GM08714 (cell line): Measurements from ENCODE around the gene KDF1.

Experiments used
- H3K4me3 ChIP-seq: fragments of 200-500 bp; sonication (Bioruptor generic); 2 replicates; pipeline ENCODE4 v1.5.1; 2014; ENCODE audit warnings: mild to moderate bottlenecking, low read length, inconsistent platforms
- ZNF274 ChIP-seq: IDR thresholded peaks from 2 replicates; pipeline ENCODE4 v1.6.1; 2012; ENCODE audit warnings: mild to moderate bottlenecking, low read depth, low read length

KDF1 gene, protein sequence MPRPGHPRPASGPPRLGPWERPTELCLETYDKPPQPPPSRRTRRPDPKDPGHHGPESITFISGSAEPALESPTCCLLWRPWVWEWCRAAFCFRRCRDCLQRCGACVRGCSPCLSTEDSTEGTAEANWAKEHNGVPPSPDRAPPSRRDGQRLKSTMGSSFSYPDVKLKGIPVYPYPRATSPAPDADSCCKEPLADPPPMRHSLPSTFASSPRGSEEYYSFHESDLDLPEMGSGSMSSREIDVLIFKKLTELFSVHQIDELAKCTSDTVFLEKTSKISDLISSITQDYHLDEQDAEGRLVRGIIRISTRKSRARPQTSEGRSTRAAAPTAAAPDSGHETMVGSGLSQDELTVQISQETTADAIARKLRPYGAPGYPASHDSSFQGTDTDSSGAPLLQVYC

DNA sequence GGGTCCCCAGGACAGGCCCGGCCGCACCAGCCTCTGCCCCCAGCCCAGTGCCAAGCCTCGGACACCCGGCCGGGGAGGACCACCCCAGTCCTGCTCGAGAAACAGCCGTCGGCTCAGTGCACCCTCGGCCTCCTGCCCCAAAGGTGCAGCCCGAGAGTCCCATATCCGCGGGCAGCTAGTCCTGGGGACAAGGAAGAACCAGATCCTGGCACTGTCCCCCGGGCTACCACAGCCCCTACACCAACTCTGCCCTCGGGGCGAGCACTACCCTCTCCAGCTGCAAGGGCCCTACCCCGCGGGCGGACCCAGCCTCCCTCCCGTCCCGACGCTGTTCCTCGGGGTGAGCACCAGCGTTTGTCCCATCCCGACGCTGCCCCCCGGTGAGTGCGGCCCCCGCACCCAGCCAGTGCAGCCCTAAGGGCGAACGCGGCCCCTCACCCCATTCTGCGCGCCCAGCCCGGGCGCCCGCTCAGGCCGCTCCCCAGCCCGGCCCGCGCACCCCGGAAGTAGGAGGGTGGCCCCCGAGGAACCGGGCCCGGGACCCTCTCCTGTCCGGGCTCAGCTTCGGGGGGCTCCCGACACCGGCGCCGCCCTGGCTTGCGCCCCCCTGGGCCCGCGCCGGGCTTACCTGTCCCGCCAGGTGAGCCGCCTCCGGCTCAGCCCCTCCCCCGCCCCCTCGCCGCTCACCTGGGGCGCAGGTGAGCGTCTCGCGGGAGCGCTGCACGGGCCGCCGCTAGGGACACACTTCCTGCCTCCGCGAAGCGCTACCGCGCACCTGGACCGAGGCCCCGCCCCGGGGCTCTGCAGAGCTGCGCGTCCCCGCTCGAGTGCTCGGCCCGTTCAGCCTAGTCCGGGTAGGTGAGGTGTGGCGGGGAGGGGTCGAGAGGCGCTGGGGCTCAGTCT is at the start of gene KDF1:
TSS of gene KDF1 (minus strand) at position 747 of the 903 bp plus-strand sequence. CDS start 8,088 bp downstream, outside the sequence.
- TF ChIP-seq ZNF274, result no peak
- peak within 1 kb of the TSS; percentile 39; the same call in 1 of the 2 replicates for H3K4me3 ChIP-seq

DNA sequence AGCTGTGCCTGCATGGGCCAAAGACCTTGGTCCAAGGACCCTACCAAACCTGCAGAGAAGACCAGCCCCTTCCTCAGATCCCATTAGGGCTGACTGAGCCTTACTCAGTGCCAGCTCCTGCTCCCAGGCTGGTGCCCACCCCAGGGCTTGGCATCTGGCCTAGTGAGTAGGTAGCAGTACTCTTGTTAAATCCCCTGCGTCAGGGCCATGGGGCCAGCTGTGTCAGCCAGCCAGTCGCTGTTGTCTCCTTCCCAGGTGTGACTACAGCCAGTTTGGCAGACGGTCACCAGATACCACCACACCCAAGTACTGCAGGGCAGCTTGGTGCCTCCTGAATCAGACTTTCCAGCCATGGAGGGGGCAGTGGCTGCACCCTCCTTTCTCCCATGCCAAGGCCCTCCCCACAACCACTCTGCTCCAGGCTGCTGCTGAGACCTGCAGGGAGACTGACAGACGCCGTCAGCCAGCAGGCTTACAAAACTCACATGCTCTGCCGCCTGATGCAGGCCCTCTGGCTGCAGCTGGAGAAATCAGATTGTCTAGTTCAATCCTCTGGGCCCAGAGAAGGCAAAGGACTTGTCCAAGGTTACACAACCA is 49.4 kb upstream of the KDF1 start:
- TF ChIP-seq ZNF274, result no peak

DNA sequence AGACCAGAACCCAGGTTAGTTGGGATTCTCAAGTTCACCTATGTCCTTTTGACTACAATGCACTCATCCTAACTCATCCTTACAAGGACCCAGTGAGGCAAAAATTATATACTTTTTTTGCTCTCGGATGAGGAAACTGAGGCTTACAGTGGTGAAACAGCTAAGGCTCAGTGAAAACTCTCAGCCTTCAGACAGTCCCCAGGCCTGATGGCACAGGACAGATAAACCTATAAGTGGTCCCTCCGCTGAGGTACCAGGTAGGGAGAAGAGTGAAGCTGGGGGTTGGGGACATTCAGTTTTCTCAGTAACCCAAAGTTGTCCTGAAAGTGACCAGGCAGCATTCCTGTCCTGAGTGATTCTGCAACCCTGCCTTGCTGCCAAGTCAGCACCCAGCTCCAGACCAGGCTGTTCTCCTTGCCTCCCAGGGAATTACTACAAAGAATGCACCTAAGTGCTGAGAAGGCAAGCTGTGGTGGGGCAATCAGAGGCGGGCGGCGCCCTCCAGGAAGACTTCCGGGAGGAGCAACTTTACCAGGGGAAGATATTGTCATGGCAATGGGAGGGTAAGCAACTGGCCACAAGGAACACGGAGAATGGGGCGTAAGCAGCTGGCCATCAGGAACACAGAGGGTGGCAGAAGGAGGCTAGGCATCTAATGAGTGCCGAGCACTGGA is 47.8 kb upstream of the KDF1 start:
- no peak overlapping the region for H3K4me3 ChIP-seq

More for the DNA sequence above, 49.4 kb upstream of the KDF1 start:
- H3K4me3 ChIP-seq, result no peak overlapping the region

DNA sequence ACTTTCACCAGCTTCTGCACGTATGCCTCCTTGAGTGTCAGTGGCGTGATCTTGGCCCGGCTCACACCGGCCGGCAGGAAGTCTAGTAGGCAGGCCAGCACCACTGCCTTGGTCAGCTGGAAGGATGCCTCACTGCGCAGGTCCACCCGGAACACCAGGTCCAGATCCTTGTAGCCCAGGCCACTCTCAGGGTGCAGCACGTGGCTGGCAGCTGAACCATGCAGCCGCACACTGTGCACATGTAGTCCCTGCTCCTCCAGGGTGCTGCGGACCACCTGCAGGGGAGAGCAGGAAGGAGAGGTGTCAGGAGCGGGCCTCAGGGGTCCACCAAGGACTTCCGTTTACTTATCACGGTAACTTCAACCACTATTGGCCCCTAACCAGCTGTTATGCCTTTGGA is 46.4 kb upstream of the KDF1 start:
- no peak overlapping the region for H3K4me3 ChIP-seq
- no peak for TF ChIP-seq ZNF274

More for the DNA sequence above, 47.8 kb upstream of the KDF1 start:
- no peak for TF ChIP-seq ZNF274

DNA sequence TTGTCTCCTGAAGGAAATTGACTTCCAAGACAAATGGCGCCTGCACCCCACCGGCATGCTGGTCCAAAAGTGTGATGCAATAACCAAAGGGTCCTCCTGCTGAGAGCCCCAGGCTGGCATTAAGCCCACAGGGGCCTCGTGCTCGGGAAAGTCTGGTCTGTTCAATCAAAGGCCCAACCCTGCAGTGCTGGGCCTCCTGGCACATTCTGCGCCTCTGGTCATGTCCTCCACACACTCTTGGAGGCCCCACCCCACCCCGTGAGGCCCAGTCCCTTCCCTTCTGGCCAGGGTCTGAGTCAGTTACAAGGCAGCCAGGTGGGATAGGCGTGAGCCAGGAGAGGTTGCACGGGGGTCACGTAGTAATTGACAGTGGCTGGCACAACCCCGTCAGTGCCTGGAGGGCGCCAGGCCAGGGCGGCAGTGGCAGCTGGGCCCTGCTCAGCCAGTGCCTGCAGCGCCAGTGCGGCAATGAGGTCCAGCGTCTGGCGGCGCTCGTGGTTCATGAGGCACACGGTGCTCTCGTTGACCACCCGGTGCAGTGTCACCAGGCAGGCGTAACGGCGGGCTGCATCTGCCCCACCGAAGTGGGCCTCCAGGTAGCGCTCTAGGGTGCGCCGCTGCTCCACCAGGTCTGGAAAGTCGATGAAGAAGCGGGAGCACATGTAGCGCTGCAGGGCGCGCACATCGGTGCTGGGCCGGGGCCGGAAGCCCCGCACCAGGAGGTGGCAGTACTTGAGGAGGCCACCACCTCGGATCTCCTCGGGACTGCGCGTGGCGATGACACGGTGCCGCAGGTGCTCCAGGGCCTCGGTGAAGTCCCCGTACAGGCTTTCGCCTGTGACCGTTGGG is 45.6 kb upstream of the KDF1 start:
- no peak overlapping the region for H3K4me3 ChIP-seq
- no peak for TF ChIP-seq ZNF274

DNA sequence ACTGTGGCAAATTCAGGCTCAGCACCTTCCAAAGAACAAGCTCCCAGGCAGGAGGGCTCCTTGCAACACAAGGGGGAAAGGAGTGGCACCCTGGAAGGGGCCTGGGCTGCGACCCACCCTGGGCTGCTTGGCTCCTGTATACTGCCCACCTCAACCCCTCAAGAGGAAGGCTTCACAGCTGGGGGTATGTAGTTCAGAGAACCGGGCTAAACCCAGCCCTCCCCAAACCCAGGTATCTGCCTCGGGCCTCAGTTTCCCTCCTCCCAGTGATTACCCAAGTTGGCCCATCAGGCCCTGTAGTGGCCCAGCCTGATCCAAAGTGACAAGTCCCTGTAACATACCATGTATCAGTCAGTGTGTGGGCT is 44.9 kb upstream of the KDF1 start:
- TF ChIP-seq ZNF274, result no peak
- no peak overlapping the region for H3K4me3 ChIP-seq

DNA sequence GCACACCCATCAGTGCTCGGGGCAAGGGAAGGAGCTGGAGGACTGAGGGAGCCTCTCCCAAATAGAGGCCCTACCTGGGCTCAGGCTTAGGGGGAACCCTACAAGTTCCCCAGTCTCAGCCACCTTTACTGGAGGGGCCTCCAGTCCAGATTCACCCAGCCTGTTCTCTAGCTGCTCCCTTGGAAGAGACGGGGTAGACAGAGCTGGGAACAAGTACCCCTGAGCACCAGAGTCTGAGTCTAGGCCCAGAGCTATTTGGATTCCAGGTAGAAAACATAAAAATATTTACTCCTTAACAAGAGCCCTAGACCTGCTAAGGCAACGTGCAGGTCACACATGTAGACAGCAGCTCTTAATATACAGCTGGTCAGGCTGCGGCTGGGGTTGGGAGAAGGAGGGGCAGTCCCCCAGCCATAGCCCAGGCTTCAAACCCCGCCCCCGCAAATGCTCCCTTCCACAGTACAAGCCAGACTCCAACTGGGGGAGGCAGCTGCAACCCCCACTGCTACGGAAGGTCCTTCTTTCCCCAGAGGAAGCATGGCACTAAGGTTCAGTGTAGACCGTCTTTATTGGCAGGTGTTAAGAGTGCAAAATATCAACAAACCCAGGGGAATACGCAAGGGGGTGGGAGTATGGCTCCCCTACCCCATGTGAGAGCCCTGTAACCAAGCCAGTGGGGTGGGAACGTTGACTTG is 44.4 kb upstream of the KDF1 start:
- no peak overlapping the region for H3K4me3 ChIP-seq
- TF ChIP-seq ZNF274, result no peak

DNA sequence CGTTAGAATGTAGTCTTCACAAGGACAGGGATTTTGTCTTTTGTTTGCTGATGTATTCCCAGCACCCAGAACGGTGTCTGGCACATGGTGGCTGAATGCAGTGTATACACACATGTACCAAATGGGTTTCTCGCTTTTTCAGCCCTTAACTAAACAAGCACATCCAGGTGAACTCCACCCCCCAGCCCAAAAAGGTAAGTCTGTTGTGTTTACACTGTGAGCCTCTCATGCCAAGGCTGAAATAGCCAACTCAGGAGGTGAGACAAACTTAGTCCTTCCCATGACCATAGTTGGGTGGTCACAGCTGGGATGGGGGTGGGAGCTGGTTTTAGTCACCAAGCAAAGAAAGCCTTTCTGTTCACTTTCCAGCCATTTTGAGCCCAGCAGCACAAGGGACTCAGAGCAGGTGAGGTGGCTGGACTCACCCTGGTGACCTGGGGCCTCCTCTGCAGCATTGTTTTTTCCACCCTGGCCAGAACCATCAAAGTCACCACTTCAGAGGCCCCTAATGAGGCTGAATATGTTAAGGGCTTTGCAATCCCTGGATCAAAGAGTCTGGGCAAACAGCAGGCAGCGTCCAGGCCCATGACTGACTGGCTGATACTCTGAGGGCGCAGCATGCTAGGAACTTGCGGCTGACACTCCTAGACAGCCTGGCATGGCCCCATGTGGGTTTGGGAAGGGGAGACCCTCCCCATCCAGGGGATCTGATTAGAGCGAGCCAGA is 43.6 kb upstream of the KDF1 start:
- TF ChIP-seq ZNF274, result no peak
- H3K4me3 ChIP-seq, result no peak overlapping the region

DNA sequence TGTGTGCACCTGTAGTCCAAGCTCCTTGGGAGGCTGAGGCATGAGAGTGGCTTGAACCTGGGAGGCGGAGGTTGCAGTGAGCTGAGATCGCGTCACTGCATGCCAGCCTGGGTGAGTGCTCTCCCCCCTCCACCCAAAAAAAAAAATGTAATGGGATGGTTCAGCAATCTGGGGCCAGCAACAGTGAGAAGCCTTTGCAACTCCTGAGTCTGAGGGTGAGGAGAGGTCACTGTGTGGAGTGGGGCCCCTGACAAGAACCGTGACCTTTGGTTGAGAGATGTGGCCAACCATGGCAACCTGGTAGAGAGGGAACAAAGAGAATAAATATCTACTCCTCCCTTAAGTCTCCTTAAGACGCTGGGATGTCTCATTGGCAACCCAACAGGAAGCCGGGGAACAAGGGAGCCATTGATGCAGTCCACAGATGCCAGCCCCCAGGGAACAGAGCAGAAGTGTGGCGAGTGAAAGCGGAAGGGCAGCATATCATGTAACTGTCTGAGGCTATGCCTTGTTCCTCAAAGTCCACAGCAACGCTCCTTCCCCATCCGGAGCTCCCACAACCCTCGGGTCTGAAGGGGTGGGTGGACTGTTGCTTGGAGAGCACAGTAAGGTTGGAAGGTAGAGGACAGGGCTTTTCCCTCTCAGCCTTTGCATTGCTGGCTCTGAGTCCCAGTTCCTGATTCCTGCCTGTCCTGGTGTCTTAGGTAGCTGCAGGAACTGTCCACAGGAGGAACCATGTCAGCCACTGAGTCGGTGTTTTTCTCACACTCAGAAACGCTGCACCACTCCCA is 41.5 kb upstream of the KDF1 start:
- no peak for TF ChIP-seq ZNF274
- H3K4me3 ChIP-seq, result no peak overlapping the region

DNA sequence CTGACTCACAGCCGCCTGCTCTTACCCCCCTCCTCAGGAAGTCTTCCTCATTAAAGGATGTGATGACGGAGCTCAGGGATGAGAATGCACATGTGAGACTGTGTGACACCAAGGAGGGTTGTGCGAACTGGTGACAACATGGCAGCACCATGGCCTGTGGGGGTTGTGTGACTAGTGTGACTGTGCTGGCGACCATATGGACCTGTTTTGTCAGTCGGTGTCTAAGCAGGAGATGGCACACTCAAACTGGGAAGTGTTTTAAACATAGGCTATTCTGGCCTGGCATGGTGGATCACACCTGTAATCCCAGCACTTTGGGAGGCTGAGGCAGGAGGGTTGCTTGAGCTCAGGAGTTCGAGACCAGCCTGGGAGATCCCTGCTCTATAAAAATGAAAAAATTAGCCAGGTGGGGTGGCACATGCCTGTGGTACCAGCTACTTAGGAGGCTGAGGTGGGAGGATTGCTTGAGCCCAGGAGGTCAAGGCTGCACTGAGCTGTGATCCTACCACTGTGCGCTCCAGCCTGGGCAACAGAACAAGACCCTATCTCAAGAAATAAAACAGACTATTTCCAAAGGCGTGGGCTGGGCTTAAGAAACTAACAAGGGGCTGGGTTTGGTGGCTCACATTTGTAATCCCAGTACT is 40.7 kb upstream of the KDF1 start:
- no peak for TF ChIP-seq ZNF274
- no peak overlapping the region for H3K4me3 ChIP-seq
